ENCODE results near the gene HS3ST4. TPM values are rescaled to one million over a fixed set of nuclear protein-coding genes. Genes with fewer than 3 reads are reported as not detected.

HS3ST4 gene
- total and polyA plus RNA-seq, 8 donors = 0.58 to 1.7 (median 0.81) TPM; not detected in 3

- Histone ChIP-seq H3K4me1 (no peaks in the 10 kb centered on the region), H3K36me3 (no peaks in the 10 kb centered on the region), H3K27ac (no peak overlapping the region), H3K27me3 (no peaks in the 10 kb centered on the region), H3K9me3 (no peaks in the 10 kb centered on the region), H3K4me3 (no peak overlapping the region)
- TF ChIP-seq CTCF (IDR thresholded peaks at IDR 0.05) (no peak), POLR2AphosphoS5 (IDR thresholded peaks at IDR 0.05) (no peak), EP300 (IDR thresholded peaks at IDR 0.05) (no peak), POLR2A (IDR thresholded peaks at IDR 0.05) (no peak)
- no peak for DNase-seq
- WGBS, 5 donors = 46 to 63% (median 52%) methylated on average over 5 of the region's 5 CpGs
- intact Hi-C loops (cut with DNase I; ENCODE audit: low total_unique reads) = no loop called here
Observed at GRCh38 chr16:26158142-26158759, 466.5 kb downstream of the HS3ST4 start.

- Histone ChIP-seq H3K27ac (no peak overlapping the region), H3K4me1 (no peaks in the 10 kb centered on the region), H3K4me3 (no peak overlapping the region), H3K9me3 (no peaks in the 10 kb centered on the region), H3K27me3 (no peaks in the 10 kb centered on the region), H3K36me3 (no peaks in the 10 kb centered on the region)
- intact Hi-C loops (cut with DNase I; ENCODE audit: low total_unique reads) = no loop called here
- 66 to 81% (median 74%) methylated on average over 7 of the region's 7 CpGs for WGBS, 5 donors
- TF ChIP-seq CTCF (IDR thresholded peaks at IDR 0.05) (no peak), POLR2A (IDR thresholded peaks at IDR 0.05) (no peak), EP300 (IDR thresholded peaks at IDR 0.05) (no peak), POLR2AphosphoS5 (IDR thresholded peaks at IDR 0.05) (no peak)
- DNase-seq = no peak
Observed at GRCh38 chr16:26161461-26162180, 469.9 kb downstream of the HS3ST4 start.

- H3K27ac ChIP-seq = no peak overlapping the region
- no peak overlapping the region for H3K4me3 ChIP-seq
- H3K9me3 ChIP-seq = no peaks in the 10 kb centered on the region
- WGBS, 5 donors = 50 to 80% (median 70%) methylated on average over 3 of the region's 3 CpGs
- H3K4me1 ChIP-seq = no peaks in the 10 kb centered on the region
- peak in 1 of 2 donors; percentile 15 for DNase-seq
- intact Hi-C loops (cut with DNase I; ENCODE audit: low total_unique reads) = no loop called here
- TF ChIP-seq POLR2AphosphoS5 (IDR thresholded peaks at IDR 0.05) = no peak
- TF ChIP-seq EP300 (IDR thresholded peaks at IDR 0.05) = no peak
- TF ChIP-seq CTCF (IDR thresholded peaks at IDR 0.05) = no peak
- TF ChIP-seq POLR2A (IDR thresholded peaks at IDR 0.05) = no peak
- no peaks in the 10 kb centered on the region for H3K27me3 ChIP-seq
- H3K36me3 ChIP-seq = no peaks in the 10 kb centered on the region
Observed at GRCh38 chr16:26169473-26169872, 477.7 kb downstream of the HS3ST4 start.

- Histone ChIP-seq H3K9me3 (peaks cover 0 to 11% (median 0%) of the 10 kb centered on the region in 4 donors), H3K27me3 (no peaks in the 10 kb centered on the region), H3K4me1 (no peaks in the 10 kb centered on the region), H3K27ac (no peak overlapping the region), H3K36me3 (no peaks in the 10 kb centered on the region), H3K4me3 (no peak overlapping the region)
- no peak for DNase-seq
- 14 to 35% (median 22%) methylated on average over 4 of the region's 4 CpGs for WGBS, 5 donors
- TF ChIP-seq POLR2A (IDR thresholded peaks at IDR 0.05) (no peak), CTCF (IDR thresholded peaks at IDR 0.05) (no peak), POLR2AphosphoS5 (IDR thresholded peaks at IDR 0.05) (no peak), EP300 (IDR thresholded peaks at IDR 0.05) (no peak)
- intact Hi-C loops (cut with DNase I; ENCODE audit: low total_unique reads) = no loop called here
Observed at GRCh38 chr16:26175944-26176343, 484.2 kb downstream of the HS3ST4 start.

All from stomach (tissue), 9 donors.